ENCODE results near the gene GCSAML.
A peak's percentile ranks its signal among the peaks of the same experiment; 100 is the strongest.
"Not testable (repeated sequence)": the region's sequence is repeated elsewhere in the genome, so short reads cannot be mapped to it uniquely, and the experiment has no call there.

Gene GCSAML

GRCh38 chr1:247548769-247549182, at the start of gene GCSAML:
Gene GCSAML (plus strand): TSS chr1:247549134. CDS start chr1:247549192, 58 bp downstream.
- DNase-seq (ENCODE audit: low read depth in 2 of 2), result peak in 1 of 2 donors; percentile 4

DNA sequence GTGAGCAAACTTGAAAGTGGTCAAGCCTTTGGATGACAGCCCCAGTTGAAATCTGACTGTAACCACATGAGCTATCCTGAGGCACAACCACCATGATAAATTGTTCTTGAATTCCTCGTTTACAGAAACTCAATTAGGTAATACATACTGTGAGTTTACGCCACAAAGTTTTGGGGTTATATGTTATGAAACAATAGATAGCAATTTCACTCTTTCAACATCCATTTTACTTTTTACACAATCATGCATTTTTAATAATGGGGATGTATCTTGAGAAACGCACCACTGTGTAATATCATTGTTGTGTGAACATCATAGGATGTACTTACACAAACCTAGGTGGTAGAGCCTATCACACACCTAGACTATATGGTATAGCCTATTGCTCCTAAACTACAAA, 48.1 kb upstream of the GCSAML start:
- DNase-seq (ENCODE audit: low read depth in 2 of 2), result no peak

DNA sequence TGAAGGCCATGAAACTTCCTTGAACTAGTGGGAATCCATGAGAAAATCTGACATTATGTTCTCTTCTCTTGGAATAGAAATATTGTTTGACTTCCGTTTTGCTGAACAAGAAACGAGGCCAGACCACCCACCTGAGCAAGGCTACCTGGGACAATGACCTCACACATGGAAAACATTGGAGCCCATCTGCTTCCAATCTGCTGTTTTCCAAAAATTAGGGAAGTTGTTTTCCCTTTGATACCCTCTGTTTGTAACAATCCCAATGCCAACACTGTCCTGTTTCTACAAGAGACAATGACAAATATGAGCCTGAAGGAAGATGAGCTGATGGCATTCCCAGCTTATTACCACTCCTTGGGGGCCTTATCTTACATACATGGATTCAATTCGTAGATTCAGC, 42.1 kb upstream of the GCSAML start:
- DNase-seq (ENCODE audit: low read depth in 2 of 2), result no peak

- DNase-seq (ENCODE audit: low read depth in 2 of 2), result no peak
Observed at GRCh38 chr1:247517795-247518612, 30.9 kb upstream of the GCSAML start.

DNA sequence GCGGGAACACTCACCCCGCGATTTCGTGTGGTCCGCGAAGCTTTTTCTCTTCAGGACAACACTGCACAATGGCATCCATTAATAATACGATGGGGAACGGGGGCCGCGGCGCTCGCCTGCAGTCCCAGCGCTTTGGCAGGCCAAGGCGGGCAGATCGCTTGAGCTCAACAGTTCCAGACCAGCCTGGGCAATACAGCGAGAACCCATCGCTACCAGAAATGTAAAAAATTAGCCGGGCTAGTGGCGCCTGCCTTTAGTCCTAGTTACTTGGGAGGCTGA, 30.4 kb upstream of the GCSAML start:
- no peak for DNase-seq (ENCODE audit: low read depth in 2 of 2)

GRCh38 chr1:247521886-247522285, 27.0 kb upstream of the GCSAML start:
- DNase-seq (ENCODE audit: low read depth in 2 of 2), result not testable (repeated sequence)

- no peak for DNase-seq (ENCODE audit: low read depth in 2 of 2)
Observed at GRCh38 chr1:247528812-247529474, 20.0 kb upstream of the GCSAML start.

GRCh38 chr1:247529771-247530355, 19.1 kb upstream of the GCSAML start:
- no peak for DNase-seq (ENCODE audit: low read depth in 2 of 2)

GRCh38 chr1:247530785-247531184, 18.1 kb upstream of the GCSAML start:
- no peak for DNase-seq (ENCODE audit: low read depth in 2 of 2)

GRCh38 chr1:247531937-247532336, 17.0 kb upstream of the GCSAML start:
- DNase-seq (ENCODE audit: low read depth in 2 of 2), result no peak

DNA sequence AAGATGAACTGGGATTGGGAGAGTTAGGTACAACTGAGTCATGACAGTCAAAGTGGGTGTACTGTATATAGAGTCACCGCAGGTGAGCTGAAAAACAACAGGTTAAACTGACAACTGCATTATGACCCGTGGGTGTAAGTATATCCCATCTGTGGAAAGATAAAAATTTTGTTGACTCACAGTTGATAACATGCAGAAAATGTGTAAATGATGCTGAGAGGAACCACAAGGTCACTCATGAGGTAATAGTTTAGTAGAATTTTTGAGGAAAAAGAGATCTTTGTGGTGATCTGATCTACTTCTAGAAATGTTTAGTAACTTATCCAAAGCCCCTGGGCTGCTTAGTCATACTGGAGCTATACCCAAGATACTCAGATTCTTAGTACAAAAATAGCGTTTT, 13.5 kb upstream of the GCSAML start:
- no peak for DNase-seq (ENCODE audit: low read depth in 2 of 2)

GRCh38 chr1:247536340-247536739, 12.6 kb upstream of the GCSAML start, which contains the start of gene OR2C3:
Gene OR2C3 (minus strand): TSS chr1:247536440. CDS start chr1:247532511, 3,929 bp downstream.
- DNase-seq (ENCODE audit: low read depth in 2 of 2), result no peak

- no peak for DNase-seq (ENCODE audit: low read depth in 2 of 2)
Observed at GRCh38 chr1:247538561-247538960, 10.4 kb upstream of the GCSAML start.

- DNase-seq (ENCODE audit: low read depth in 2 of 2), result no peak
Observed at GRCh38 chr1:247539215-247539614, 9.7 kb upstream of the GCSAML start.

GRCh38 chr1:247540581-247540980, 8.4 kb upstream of the GCSAML start:
- no peak for DNase-seq (ENCODE audit: low read depth in 2 of 2)

GRCh38 chr1:247542811-247543210, 6.1 kb upstream of the GCSAML start:
- no peak for DNase-seq (ENCODE audit: low read depth in 2 of 2)

DNA sequence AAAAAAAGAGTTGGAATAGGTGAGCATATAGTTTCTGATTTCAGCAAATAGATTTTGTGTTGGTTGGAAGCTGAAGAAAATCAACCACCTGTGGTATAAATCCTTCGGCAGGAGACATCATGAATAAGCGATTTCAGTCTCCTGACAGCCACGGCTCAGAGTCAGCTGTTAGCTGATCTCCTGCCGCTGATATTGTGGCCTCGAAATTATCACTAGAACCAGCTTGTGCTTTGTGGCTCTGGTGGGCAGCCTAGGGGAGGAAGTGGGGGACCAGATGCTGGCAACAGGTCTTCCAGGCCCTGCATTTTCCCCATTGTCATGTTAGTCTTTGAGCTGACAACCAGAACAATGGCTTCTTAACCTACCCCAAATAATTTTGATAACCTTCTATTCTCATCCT, 842 bp upstream of the GCSAML start:
- no peak for DNase-seq (ENCODE audit: low read depth in 2 of 2)

DNA sequence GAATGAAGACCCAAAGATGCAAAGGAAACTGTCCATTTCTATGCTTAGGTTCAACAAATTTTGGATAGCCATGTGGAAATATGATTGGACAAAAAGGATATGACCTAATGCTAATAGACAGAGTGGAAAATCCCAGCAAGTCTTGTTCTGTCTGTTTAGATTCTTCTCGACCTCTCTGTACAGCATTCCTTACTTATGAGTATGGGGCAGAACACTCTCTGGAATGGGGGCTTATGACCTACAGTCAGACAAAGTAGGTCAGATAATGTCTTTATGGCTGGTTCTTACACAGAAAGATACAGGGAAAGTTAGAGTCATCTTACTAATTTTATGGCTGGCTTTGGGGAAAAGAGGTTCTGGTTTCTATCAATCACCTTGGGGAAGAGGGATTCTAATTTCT, 2.8 kb downstream of the GCSAML start:
- DNase-seq (ENCODE audit: low read depth in 2 of 2), result no peak

GRCh38 chr1:247552231-247552630, 3.3 kb downstream of the GCSAML start:
- DNase-seq (ENCODE audit: low read depth in 2 of 2), result no peak

- DNase-seq (ENCODE audit: low read depth in 2 of 2), result no peak
Observed at GRCh38 chr1:247557926-247558674, 9.2 kb downstream of the GCSAML start.

GRCh38 chr1:247561711-247562110, 12.8 kb downstream of the GCSAML start:
- DNase-seq (ENCODE audit: low read depth in 2 of 2), result no peak

DNA sequence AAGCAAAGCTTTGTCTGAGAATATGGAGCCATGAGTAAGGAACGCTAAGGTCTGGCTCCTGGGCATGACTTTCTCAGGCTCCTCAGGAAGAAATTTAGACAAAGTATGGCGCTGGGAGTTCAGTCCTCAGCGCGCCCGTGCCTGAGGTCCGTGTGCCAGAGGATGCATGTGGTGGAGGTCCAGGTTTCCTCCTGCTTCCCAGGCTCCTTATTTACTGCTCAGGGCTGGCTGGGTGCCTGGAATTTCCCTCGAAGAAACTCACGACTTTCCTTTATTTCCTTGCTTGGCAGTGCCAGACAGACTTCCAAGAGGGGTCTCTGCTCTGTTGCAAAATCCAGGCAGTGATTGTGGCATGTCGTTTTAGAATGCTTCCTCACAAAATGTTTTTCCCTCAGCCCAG, 13.3 kb downstream of the GCSAML start:
- no peak for DNase-seq (ENCODE audit: low read depth in 2 of 2)
